Neural progenitor cell (in vitro differentiated cells): Measurements from ENCODE around the gene NMU.

ENCODE experiments used
- EZH2 ChIP-seq: fragments of 200-600 bp; sonication (generic); IDR thresholded peaks from 2 replicates; pipeline ENCODE4 v1.6.1; 2017; ENCODE audit warnings: antibody characterized with exemption, mild to moderate bottlenecking, moderate library complexity
- TF ChIP-seq, protein P1 (sequence below): fragments of 200-600 bp; sonication (generic); IDR thresholded peaks from 2 replicates; pipeline ENCODE4 v1.5.1; 2017; ENCODE audit warnings: antibody characterized with exemption, mild to moderate bottlenecking

DNA sequence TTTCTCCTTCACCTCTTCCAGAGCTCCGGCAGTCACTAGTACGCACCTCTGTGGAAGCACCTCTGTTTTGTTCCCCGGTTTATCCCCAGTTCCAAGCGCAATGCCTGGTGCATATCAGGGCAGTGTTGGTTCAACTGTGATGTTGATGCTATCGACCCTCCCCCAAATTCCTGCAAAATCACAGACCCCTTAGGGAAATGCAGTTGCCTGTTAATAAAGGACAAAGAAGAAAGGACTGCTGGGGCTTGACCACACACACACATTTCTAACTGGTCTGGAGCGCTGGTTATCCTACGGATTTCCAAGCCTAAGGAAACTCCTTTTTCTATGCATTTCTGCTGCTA, 530 bp upstream of the NMU start:
- no peak for TF ChIP-seq EZH2
- TF ChIP-seq, protein P1, sequence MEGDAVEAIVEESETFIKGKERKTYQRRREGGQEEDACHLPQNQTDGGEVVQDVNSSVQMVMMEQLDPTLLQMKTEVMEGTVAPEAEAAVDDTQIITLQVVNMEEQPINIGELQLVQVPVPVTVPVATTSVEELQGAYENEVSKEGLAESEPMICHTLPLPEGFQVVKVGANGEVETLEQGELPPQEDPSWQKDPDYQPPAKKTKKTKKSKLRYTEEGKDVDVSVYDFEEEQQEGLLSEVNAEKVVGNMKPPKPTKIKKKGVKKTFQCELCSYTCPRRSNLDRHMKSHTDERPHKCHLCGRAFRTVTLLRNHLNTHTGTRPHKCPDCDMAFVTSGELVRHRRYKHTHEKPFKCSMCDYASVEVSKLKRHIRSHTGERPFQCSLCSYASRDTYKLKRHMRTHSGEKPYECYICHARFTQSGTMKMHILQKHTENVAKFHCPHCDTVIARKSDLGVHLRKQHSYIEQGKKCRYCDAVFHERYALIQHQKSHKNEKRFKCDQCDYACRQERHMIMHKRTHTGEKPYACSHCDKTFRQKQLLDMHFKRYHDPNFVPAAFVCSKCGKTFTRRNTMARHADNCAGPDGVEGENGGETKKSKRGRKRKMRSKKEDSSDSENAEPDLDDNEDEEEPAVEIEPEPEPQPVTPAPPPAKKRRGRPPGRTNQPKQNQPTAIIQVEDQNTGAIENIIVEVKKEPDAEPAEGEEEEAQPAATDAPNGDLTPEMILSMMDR = no peak
